Measurements from ENCODE around the gene TP53BP2.
A peak's percentile ranks its signal among the peaks of the same experiment; 100 is the strongest.
"Not testable (repeated sequence)": the region's sequence is repeated elsewhere in the genome, so short reads cannot be mapped to it uniquely, and the experiment has no call there.

Gene TP53BP2, protein sequence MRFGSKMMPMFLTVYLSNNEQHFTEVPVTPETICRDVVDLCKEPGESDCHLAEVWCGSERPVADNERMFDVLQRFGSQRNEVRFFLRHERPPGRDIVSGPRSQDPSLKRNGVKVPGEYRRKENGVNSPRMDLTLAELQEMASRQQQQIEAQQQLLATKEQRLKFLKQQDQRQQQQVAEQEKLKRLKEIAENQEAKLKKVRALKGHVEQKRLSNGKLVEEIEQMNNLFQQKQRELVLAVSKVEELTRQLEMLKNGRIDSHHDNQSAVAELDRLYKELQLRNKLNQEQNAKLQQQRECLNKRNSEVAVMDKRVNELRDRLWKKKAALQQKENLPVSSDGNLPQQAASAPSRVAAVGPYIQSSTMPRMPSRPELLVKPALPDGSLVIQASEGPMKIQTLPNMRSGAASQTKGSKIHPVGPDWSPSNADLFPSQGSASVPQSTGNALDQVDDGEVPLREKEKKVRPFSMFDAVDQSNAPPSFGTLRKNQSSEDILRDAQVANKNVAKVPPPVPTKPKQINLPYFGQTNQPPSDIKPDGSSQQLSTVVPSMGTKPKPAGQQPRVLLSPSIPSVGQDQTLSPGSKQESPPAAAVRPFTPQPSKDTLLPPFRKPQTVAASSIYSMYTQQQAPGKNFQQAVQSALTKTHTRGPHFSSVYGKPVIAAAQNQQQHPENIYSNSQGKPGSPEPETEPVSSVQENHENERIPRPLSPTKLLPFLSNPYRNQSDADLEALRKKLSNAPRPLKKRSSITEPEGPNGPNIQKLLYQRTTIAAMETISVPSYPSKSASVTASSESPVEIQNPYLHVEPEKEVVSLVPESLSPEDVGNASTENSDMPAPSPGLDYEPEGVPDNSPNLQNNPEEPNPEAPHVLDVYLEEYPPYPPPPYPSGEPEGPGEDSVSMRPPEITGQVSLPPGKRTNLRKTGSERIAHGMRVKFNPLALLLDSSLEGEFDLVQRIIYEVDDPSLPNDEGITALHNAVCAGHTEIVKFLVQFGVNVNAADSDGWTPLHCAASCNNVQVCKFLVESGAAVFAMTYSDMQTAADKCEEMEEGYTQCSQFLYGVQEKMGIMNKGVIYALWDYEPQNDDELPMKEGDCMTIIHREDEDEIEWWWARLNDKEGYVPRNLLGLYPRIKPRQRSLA

GRCh38 chr1:223845810-223846682 is at the start of gene TP53BP2:
Gene TP53BP2, minus strand, starts transcription at chr1:223845947. Its CDS starts 267 bp downstream, at chr1:223845680.
- DNase-seq (ENCODE audit: low read depth in 3 of 3) = peak; percentile 73 to 80 (median 79)

- DNase-seq (ENCODE audit: low read depth in 3 of 3) = not testable (repeated sequence)
These were observed 44.7 kb upstream of the TP53BP2 start for GRCh38 chr1:223890494-223890893.

GRCh38 chr1:223889319-223889718 is 43.6 kb upstream of the TP53BP2 start:
- not testable (repeated sequence) for DNase-seq (ENCODE audit: low read depth in 3 of 3)

GRCh38 chr1:223887747-223888418 is 42.1 kb upstream of the TP53BP2 start:
- no peak for DNase-seq (ENCODE audit: low read depth in 3 of 3)

- DNase-seq (ENCODE audit: low read depth in 3 of 3) = no peak
These were observed 40.8 kb upstream of the TP53BP2 start for GRCh38 chr1:223886516-223886921.

GRCh38 chr1:223885614-223886013 is 39.9 kb upstream of the TP53BP2 start:
- DNase-seq (ENCODE audit: low read depth in 3 of 3) = no peak

DNA sequence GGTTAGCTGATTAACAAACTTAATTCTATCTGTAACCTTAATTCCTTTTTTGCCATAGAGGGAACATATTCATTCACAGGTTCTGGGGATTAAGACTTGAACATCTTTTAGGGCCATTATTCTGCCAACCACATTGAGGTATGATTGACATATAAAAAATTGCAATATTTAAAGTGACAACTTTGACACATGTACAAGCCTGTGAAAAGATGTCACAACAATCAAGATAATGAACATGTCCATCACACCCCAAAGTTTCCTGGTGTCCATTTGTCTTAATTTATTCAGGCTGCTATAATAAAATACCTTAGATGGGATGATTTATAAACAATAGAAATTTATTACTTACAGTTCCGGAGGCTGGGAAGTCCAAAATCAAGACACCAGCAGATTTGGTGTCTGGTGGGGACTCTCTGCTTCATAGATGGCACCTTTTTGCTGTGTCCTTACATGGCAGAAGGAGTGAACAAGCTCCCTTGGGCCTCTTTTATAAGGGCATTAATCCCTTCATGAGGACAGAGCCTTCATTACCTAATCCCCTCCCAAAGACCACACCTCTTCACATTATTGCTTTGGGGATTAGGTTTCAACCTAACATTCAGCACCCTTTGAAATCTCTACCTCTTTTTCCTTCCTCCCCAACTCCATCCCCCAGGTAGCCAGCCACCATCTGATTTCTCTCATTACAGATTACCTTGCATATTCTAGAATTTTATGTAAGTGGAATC is 33.0 kb upstream of the TP53BP2 start:
- no peak for DNase-seq (ENCODE audit: low read depth in 3 of 3)

DNA sequence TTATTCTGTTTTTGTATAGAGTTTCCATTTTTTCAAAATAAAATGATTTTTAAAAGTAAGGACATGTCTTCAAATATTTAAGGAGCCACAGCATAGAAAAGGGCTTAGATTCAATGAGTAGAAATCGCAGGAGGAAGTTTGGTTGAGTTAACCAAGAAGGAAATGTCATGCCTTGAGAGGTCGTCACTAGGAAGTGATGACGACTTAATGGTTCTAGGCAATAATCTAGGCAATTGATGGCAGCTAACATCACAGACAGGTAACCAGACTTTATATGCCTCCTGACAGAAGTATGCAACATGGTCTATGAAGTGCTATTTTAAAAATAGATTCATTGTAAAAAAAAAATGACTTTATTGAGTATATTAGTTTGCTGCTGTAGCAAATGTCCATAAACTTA is 32.1 kb upstream of the TP53BP2 start:
- DNase-seq (ENCODE audit: low read depth in 3 of 3) = no peak

DNA sequence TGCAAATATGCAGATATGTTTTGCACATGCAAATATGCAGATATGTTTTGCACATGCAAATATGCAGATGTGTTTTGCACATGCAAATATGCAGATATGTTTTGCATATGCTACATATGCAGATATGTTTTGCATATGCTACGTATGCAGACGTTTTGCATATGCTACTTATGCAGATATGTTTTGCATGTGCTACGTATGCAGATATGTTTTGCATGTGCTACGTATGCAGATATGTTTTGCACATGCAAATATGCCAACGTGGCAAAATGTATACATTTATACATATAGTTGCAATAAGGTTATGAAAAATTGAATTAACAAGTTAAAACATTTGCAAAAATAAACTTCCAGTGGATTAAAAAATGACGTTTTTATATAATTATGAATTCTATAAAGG is 30.8 kb upstream of the TP53BP2 start:
- no peak for DNase-seq (ENCODE audit: low read depth in 3 of 3)

DNA sequence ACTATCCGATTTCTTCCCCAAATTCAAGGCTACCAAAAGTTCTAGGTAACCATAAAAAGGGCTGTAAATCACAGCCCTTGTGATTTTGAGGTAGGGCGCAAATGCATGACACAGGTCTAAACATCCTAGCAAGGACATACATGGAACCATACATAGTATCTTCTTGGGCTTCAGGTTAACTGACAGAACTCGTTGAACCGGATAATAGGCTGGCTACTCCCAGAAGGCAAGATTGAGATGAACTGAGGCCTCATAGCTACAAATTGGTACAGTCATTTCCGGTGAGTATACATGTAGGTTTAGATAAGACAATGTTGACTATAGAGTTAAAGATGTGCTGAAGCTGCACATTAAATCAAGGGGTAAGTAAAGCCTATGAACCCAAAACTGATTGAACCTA is 27.3 kb upstream of the TP53BP2 start:
- no peak for DNase-seq (ENCODE audit: low read depth in 3 of 3)

DNA sequence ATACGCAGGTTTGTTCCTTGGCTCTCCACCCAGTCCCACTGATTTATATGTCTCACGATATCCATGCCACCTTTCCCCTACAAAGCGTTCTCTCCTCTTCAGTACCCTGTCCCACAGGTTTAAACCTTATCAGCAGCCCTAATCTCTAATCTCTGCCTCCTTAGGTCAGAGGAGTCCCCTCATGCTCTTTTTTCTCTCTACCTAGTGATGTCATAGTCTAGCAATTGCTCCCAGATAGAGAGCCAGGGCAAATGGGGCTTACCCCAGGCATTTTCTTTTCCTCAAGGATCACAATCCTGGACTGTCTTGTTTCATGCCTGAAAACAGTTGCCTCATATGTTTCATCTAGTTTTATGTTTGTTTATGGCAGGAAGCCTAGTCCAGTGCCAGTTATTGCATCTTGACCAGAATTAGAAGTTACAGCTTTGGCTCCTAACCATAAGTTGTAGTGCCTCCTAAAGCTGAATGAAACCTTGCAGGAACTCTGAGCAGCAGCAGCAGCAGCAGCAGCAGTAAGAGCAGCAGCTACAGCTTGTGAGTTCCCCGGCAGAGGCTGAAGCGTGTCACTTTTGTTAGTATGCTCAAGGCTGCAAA is 26.7 kb upstream of the TP53BP2 start:
- DNase-seq (ENCODE audit: low read depth in 3 of 3) = no peak

DNA sequence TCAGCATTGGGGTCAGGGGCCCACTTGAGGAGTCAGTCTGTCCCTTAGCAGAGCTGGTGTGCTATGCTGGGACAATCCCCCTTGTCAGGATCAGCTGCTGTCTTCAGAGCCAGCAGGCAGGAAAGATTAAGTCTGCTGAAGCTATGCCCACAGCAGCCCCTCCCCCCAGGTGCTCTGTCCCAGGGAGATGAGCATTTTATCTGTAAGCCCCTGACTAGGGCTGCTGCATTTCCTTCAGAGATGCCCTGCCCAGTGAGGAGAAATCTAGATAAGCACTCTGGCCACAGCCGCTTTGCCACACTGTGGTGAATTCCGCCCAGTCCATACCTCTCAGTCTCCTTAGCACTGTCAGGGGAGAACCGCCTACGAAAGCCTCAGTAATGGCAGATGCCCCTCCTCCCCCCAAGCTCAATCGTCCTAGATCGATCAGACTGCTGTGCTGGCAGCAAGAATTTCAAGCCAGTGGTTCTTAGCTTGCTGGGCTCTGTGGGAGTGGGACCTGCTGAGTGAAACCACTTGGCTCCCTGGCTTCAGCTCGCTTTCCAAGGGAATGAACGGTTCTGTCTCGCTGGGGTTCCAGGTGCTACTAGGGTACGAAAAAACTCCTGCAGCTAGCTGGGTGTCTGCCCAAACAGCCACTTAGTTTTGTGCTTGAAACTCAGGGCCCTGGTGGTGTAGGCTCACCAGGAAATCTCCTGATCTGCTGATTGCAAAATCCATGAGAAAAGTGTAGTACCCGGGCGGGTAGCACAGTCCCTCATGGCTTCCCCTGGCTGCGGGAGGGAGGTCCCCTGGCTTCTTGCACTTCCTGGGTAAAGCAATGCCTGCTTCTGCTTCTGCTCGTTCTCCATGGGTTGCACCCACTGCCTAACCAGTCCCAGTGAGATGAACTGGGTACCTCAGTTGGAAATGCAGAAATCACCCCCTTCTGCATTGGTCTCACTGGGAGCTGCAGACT is 25.1 kb upstream of the TP53BP2 start:
- no peak for DNase-seq (ENCODE audit: low read depth in 3 of 3)

DNA sequence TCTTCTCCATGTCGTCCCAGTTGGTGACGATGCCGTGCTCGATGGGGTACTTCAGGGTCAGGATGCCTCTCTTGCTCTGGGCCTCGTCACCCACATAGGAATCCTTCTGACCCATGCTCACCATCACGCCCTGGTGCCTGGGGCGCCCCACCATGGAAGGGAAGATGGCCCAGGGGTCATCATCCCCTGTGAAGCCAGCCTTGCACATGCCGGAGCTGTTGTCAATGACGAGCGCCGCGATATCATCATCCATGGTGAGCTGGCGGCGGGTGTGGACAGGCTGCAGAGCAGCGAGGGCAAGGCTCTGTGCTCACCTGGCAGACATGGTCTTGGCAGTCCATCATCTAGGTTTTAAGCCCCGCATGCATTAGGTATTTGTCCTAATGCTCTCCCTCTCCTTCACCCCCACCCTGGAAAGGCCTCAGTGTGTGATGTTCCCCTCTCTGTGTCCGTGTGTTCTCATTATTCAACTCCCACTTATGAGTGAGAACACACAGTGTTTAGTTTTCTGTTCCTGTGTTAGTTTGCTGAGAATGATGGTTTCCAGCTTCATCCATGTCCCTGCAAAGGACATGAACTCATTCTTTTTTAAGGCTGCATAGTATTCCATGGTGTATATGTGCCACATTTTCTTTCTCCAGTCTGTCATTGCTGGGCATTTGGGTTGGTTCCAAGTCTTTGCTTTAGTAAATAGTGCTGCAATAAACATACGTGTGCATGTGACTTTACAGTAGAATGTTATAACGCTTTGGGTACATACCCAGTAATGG is 19.0 kb upstream of the TP53BP2 start:
- not testable (repeated sequence) for DNase-seq (ENCODE audit: low read depth in 3 of 3)

- DNase-seq (ENCODE audit: low read depth in 3 of 3) = no peak
These were observed 18.3 kb upstream of the TP53BP2 start for GRCh38 chr1:223864084-223864483.

- DNase-seq (ENCODE audit: low read depth in 3 of 3) = no peak
These were observed 16.2 kb upstream of the TP53BP2 start for GRCh38 chr1:223861904-223862303.

GRCh38 chr1:223860051-223860622 is 14.4 kb upstream of the TP53BP2 start:
- DNase-seq (ENCODE audit: low read depth in 3 of 3) = no peak

DNA sequence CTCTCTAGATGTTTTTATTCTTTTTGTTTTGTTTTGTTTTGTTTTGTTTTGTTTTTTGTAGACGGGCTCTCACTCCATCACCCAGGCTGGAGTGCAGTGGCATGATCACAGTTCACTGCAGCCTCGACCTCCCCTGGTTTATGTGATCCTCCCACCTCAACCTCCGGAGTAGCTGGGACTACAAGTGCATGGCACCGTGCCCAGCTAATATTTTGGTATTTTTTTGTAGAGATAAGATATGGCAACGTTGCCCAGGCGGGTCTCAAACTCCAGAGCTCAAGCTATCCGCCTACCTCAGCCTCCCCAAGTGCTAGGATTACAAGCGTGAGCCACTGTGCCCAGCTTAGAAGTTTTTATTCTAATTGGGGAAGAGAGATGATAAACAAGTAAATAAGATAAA is 13.3 kb upstream of the TP53BP2 start:
- DNase-seq (ENCODE audit: low read depth in 3 of 3) = no peak
